ENCODE data around the gene UBE2QL1.

- TF ChIP-seq OSR1 (CRISPR knock-in tag; IDR thresholded peaks at IDR 0.05) (no peak), ZNF565 (CRISPR knock-in tag; conservative IDR thresholded peaks at IDR 0.05; ENCODE audit: low read depth) (no peak), PATZ1 (CRISPR knock-in tag; IDR thresholded peaks at IDR 0.05; ENCODE audit: borderline replicate concordance) (no peak), ZFP3 (CRISPR knock-in tag; IDR thresholded peaks at IDR 0.05) (no peak), SNAI2 (CRISPR knock-in tag; IDR thresholded peaks at IDR 0.05) (no peak), GLIS3 (CRISPR knock-in tag; IDR thresholded peaks at IDR 0.05) (no peak), TCF4 (CRISPR knock-in tag; IDR thresholded peaks at IDR 0.05; ENCODE audit: borderline replicate concordance) (no peak), ISL1 (CRISPR knock-in tag; IDR thresholded peaks at IDR 0.05) (no peak), TOX (CRISPR knock-in tag; IDR thresholded peaks at IDR 0.05; ENCODE audit: borderline replicate concordance) (no peak), ARNTL (CRISPR knock-in tag; IDR thresholded peaks at IDR 0.05; ENCODE audit: borderline replicate concordance, low read depth) (no peak), RARB (CRISPR knock-in tag; IDR thresholded peaks at IDR 0.05) (no peak)
Observed at GRCh38 chr5:6485441-6485840, 36.8 kb downstream of the UBE2QL1 start.
